ENCODE results near the gene RAB11A.

DNA sequence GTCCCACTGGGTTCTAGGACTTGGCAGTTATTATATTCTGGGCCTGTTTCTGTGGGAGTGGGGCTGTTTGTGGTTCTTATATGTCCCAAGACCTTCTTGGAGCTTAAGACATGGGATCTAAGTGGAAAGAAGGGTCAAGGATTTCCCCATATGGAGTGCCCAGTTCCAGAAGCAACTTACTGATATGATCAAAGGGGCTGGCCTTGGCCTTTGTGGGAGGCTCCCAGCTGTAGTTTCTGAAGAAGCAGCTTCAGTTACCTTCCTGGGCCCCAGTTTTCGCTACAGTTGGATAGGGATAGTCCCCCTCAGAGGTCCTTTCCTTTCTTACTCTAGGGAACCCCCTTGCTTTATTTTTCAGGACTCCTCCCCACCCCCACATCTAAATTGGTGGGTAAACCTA lies 56.0 kb downstream of the RAB11A start:
- TF ChIP-seq, protein P1, sequence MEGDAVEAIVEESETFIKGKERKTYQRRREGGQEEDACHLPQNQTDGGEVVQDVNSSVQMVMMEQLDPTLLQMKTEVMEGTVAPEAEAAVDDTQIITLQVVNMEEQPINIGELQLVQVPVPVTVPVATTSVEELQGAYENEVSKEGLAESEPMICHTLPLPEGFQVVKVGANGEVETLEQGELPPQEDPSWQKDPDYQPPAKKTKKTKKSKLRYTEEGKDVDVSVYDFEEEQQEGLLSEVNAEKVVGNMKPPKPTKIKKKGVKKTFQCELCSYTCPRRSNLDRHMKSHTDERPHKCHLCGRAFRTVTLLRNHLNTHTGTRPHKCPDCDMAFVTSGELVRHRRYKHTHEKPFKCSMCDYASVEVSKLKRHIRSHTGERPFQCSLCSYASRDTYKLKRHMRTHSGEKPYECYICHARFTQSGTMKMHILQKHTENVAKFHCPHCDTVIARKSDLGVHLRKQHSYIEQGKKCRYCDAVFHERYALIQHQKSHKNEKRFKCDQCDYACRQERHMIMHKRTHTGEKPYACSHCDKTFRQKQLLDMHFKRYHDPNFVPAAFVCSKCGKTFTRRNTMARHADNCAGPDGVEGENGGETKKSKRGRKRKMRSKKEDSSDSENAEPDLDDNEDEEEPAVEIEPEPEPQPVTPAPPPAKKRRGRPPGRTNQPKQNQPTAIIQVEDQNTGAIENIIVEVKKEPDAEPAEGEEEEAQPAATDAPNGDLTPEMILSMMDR (IDR thresholded peaks at IDR 0.05): no peak
- TF ChIP-seq POLR2A (IDR thresholded peaks at IDR 0.05) (no peak), POLR2AphosphoS5 (IDR thresholded peaks at IDR 0.05) (no peak), EP300 (IDR thresholded peaks at IDR 0.05) (no peak)
